CD4-positive, alpha-beta memory T cell (primary cell): ENCODE data around the gene ZNF607. TPM values are rescaled to one million over a fixed set of nuclear protein-coding genes. Genes with fewer than 3 reads are reported as not detected.
"Not testable (repeated sequence)": the region's sequence is repeated elsewhere in the genome, so short reads cannot be mapped to it uniquely, and the experiment has no call there.

Experiments used
- CTCF ChIA-PET: fragments of 350-600 bp; sonication (Branson Sonifier 250); formaldehyde crosslinking; loops from one replicate; lab custom pipeline; 2021; ENCODE audit warnings: inconsistent platforms; ENCODE audit not compliant: partially characterized antibody; lab: Charles Lee
- POLR2A ChIA-PET: fragments of 350-600 bp; sonication (Branson Sonifier 250); formaldehyde crosslinking; loops from one replicate; lab custom pipeline; 2021; ENCODE audit not compliant: partially characterized antibody; lab: Charles Lee
- DNase-seq, 5 donors: peaks; one replicate each; pipeline versions ENCODE4 v3.0.0 to v3.0.0-alpha.2; 2020 to 2022; ENCODE audit warnings: mixed read lengths in 1 of 5
- H3K27ac ChIP-seq: one replicate; pipeline ENCODE4 v1.7.0; 2013; ENCODE audit warnings: low read depth, low read length
- H3K27me3 ChIP-seq: 2 replicates; pipeline ENCODE4 v1.7.0; 2013; ENCODE audit warnings: mild to moderate bottlenecking, low read length, moderate library complexity; ENCODE audit not compliant: insufficient read depth
- H3K36me3 ChIP-seq: 2 replicates; pipeline ENCODE4 v1.7.0; 2013; ENCODE audit warnings: mild to moderate bottlenecking, low read length, moderate library complexity; ENCODE audit not compliant: insufficient read depth
- H3K4me1 ChIP-seq: 2 replicates; pipeline ENCODE4 v1.7.0; 2013; ENCODE audit warnings: mild to moderate bottlenecking, low read length, moderate library complexity; ENCODE audit not compliant: insufficient read depth
- H3K4me3 ChIP-seq, 2 donors: one replicate each; pipeline ENCODE4 v1.7.0; 2013; ENCODE audit warnings: low read length in 2 of 2, mild to moderate bottlenecking in 1 of 2
- H3K9me3 ChIP-seq, 2 donors: one replicate each; pipeline ENCODE4 v1.7.0; 2013; ENCODE audit warnings: low read length in 2 of 2, control low read depth in 1 of 2; ENCODE audit not compliant: control insufficient read depth in 1 of 2
- H3K27ac Mint-ChIP-seq, 7 donors: one replicate each; pipeline ENCODE4 v1.8.0; 2020 to 2021; ENCODE audit warnings: mixed read lengths in 7 of 7, mild to moderate bottlenecking in 6 of 7, inconsistent platforms in 3 of 7, moderate library complexity in 3 of 7
- H3K27me3 Mint-ChIP-seq, 2 donors: one replicate each; pipeline ENCODE4 v1.8.0; 2020 to 2021; ENCODE audit warnings: mixed read lengths in 2 of 2
- H3K36me3 Mint-ChIP-seq, 2 donors: one replicate each; pipeline ENCODE4 v1.8.0; 2020 to 2021; ENCODE audit warnings: mixed read lengths in 2 of 2, inconsistent platforms in 1 of 2, mild to moderate bottlenecking in 1 of 2
- H3K4me1 Mint-ChIP-seq, 4 donors: one replicate each; pipeline ENCODE4 v1.8.0; 2020 to 2021; ENCODE audit warnings: mixed read lengths in 4 of 4, mild to moderate bottlenecking in 1 of 4
- H3K4me3 Mint-ChIP-seq, 8 donors: one replicate each; pipeline ENCODE4 v1.8.0; 2020 to 2021; ENCODE audit warnings: mixed read lengths in 8 of 8, mild to moderate bottlenecking in 7 of 8, moderate library complexity in 6 of 8, inconsistent platforms in 3 of 8
- H3K9me3 Mint-ChIP-seq, 8 donors: one replicate each; pipeline ENCODE4 v1.8.0; 2020 to 2021; ENCODE audit warnings: mixed read lengths in 8 of 8, mild to moderate bottlenecking in 5 of 8, inconsistent platforms in 3 of 8, moderate library complexity in 1 of 8
- intact Hi-C: fragments of 100-400 bp; cut with micrococcal nuclease; formaldehyde crosslinking; loops from one replicate; pipeline ENCODE4 v1.15.1; 2023
- polyA plus RNA-seq, 2 donors: library from polyadenylated mRNA; unstranded; fragments of 300-500 nt; fragmentation: Illumina TruSeq; gene quantifications; one replicate each; pipeline ENCODE4 v1.2.3, GENCODE V29; 2021
- total RNA-seq, 2 experiments: library from RNA; stranded (reverse); gene quantifications; one replicate each; pipeline ENCODE4 v1.2.3, GENCODE V29; 2021

ZNF607 gene
- 10 to 100 TPM; 11.8 to 13.0 TPM for total RNA-seq
- polyA plus RNA-seq, result 1 to 10 TPM; 5.4 to 7.6 TPM

- Mint-ChIP-seq H3K27ac (peak within 1 kb of the TSS; percentile 31 to 97 (median 95)), H3K36me3 (peaks cover 8 to 20% of the 10 kb centered on the region in 2 donors), H3K4me3 (peak within 1 kb of the TSS; percentile 89 to 94 (median 92)), H3K27me3 (no peaks in the 10 kb centered on the region), H3K9me3 (peaks cover 0 to 20% (median 5%) of the 10 kb centered on the region in 8 donors), H3K4me1 (peaks cover 7 to 19% (median 12%) of the 10 kb centered on the region in 4 donors)
- Histone ChIP-seq H3K36me3 (no peaks in the 10 kb centered on the region), H3K27ac (peak within 1 kb of the TSS; percentile 59), H3K9me3 (no peaks in the 10 kb centered on the region), H3K4me3 (peak within 1 kb of the TSS; percentile 48 to 94), H3K27me3 (no peaks in the 10 kb centered on the region), H3K4me1 (peaks cover 19% of the 10 kb centered on the region)
- ChIA-PET POLR2A (interaction anchor here (1.1 to 1.9 kb wide), 5 partner anchors 27 to 252 kb away, joined by 3 to 10 read pairs (median 6); partner anchors contain the start of genes ZNF540, ZNF569, ZNF571 and ZNF573), CTCF (interaction anchor here (0.6 to 0.9 kb wide), 2 partner anchors 27 to 60 kb away, joined by 3 read pairs; partner anchors contain the start of gene ZNF573)
- intact Hi-C loops, result loop anchor here (1.0 kb wide), 1 partner anchor 64 kb away; the partner anchor contains the start of gene ZFP30
- peak; percentile 73 to 79 (median 78) for DNase-seq
Measured at GRCh38 chr19:37719111-37719926, at the start of gene ZNF607. TSS of gene ZNF607 (minus strand) at chr19:37719761. CDS start at chr19:37711618, 8,143 bp downstream.

GRCh38 chr19:37763488-37763887 lies 43.9 kb upstream of the ZNF607 start:
- ChIA-PET CTCF (no interaction called here), POLR2A (no interaction called here)
- Histone ChIP-seq H3K4me1 (no peaks in the 10 kb centered on the region), H3K36me3 (peaks cover 12% of the 10 kb centered on the region), H3K4me3 (no peak overlapping the region), H3K27ac (no peak overlapping the region), H3K27me3 (no peaks in the 10 kb centered on the region), H3K9me3 (no peaks in the 10 kb centered on the region)
- H3K27ac Mint-ChIP-seq, result no peak overlapping the region
- DNase-seq, result no peak
- peaks cover 0 to 12% (median 6%) of the 10 kb centered on the region in 8 donors for H3K9me3 Mint-ChIP-seq
- H3K27me3 Mint-ChIP-seq, result no peaks in the 10 kb centered on the region
- no peak overlapping the region for H3K4me3 Mint-ChIP-seq
- intact Hi-C loops, result no loop called here
- H3K36me3 Mint-ChIP-seq, result peaks cover 52 to 67% of the 10 kb centered on the region in 2 donors
- H3K4me1 Mint-ChIP-seq, result peaks cover 0 to 1% (median 0%) of the 10 kb centered on the region in 4 donors

- H3K4me3 Mint-ChIP-seq, H3K27ac ChIP-seq, H3K36me3 ChIP-seq, H3K4me3 ChIP-seq, H3K27ac Mint-ChIP-seq, intact Hi-C loops, DNase-seq, H3K4me1 Mint-ChIP-seq, POLR2A ChIA-PET, CTCF ChIA-PET, H3K9me3 ChIP-seq, H3K27me3 ChIP-seq, H3K4me1 ChIP-seq, H3K27me3 Mint-ChIP-seq: not testable (repeated sequence)
- Mint-ChIP-seq H3K36me3 (peaks cover 55 to 65% of the 10 kb centered on the region in 2 donors), H3K9me3 (peaks cover 2 to 37% (median 10%) of the 10 kb centered on the region in 8 donors)
Measured at GRCh38 chr19:37757683-37758082, 38.1 kb upstream of the ZNF607 start.

- H3K27me3 Mint-ChIP-seq, result no peaks in the 10 kb centered on the region
- intact Hi-C loops, result no loop called here
- peaks cover 5 to 95% (median 86%) of the 10 kb centered on the region in 8 donors for H3K9me3 Mint-ChIP-seq
- Histone ChIP-seq H3K4me3 (no peak overlapping the region), H3K9me3 (peaks cover 5 to 50% of the 10 kb centered on the region in 2 donors), H3K36me3 (peaks cover 13% of the 10 kb centered on the region), H3K4me1 (no peaks in the 10 kb centered on the region), H3K27ac (no peak overlapping the region), H3K27me3 (no peaks in the 10 kb centered on the region)
- no peak overlapping the region for H3K27ac Mint-ChIP-seq
- H3K36me3 Mint-ChIP-seq, result peaks cover 76 to 82% of the 10 kb centered on the region in 2 donors
- ChIA-PET POLR2A (no interaction called here), CTCF (no interaction called here)
- no peaks in the 10 kb centered on the region for H3K4me1 Mint-ChIP-seq
- no peak overlapping the region for H3K4me3 Mint-ChIP-seq
- DNase-seq, result no peak
Measured at GRCh38 chr19:37738371-37738770, 18.8 kb upstream of the ZNF607 start.

GRCh38 chr19:37725181-37725580 lies 5.6 kb upstream of the ZNF607 start:
- intact Hi-C loops, result no loop called here
- no peaks in the 10 kb centered on the region for H3K27me3 ChIP-seq
- no peak overlapping the region for H3K4me3 ChIP-seq
- no peak for DNase-seq
- H3K4me1 Mint-ChIP-seq, result no peaks in the 10 kb centered on the region
- H3K9me3 ChIP-seq, result no peaks in the 10 kb centered on the region
- no peaks in the 10 kb centered on the region for H3K27me3 Mint-ChIP-seq
- no peak overlapping the region for H3K4me3 Mint-ChIP-seq
- H3K36me3 Mint-ChIP-seq, result peaks cover 0 to 7% of the 10 kb centered on the region in 2 donors
- CTCF ChIA-PET, result no interaction called here
- H3K27ac Mint-ChIP-seq, result no peak overlapping the region
- POLR2A ChIA-PET, result no interaction called here
- peaks cover 0 to 33% (median 9%) of the 10 kb centered on the region in 8 donors for H3K9me3 Mint-ChIP-seq
- no peaks in the 10 kb centered on the region for H3K36me3 ChIP-seq
- H3K27ac ChIP-seq, result no peak overlapping the region
- H3K4me1 ChIP-seq, result peaks cover under 1% of the 10 kb centered on the region

- ChIA-PET CTCF (interaction anchor here (0.6 to 0.9 kb wide), 2 partner anchors 28 to 59 kb away, joined by 3 read pairs; partner anchors contain the start of gene ZNF573), POLR2A (interaction anchor here (1.1 to 1.9 kb wide), 5 partner anchors 28 to 252 kb away, joined by 3 to 10 read pairs (median 6); partner anchors contain the start of genes ZNF540, ZNF569, ZNF571 and ZNF573)
- H3K9me3 Mint-ChIP-seq, result peaks cover 0 to 23% (median 4%) of the 10 kb centered on the region in 8 donors
- H3K27ac ChIP-seq, result peak overlapping the region; percentile 59
- no peaks in the 10 kb centered on the region for H3K9me3 ChIP-seq
- peak overlapping the region; percentile 48 to 94 for H3K4me3 ChIP-seq
- no peaks in the 10 kb centered on the region for H3K27me3 ChIP-seq
- H3K4me1 Mint-ChIP-seq, result peaks cover 7 to 19% (median 12%) of the 10 kb centered on the region in 4 donors
- intact Hi-C loops, result loop anchor here (1.0 kb wide), 1 partner anchor 65 kb away; the partner anchor contains the start of gene ZFP30
- H3K4me3 Mint-ChIP-seq, result peak overlapping the region; percentile 89 to 94 (median 92)
- H3K27ac Mint-ChIP-seq, result peak overlapping the region; percentile 31 to 97 (median 92)
- no peak for DNase-seq
- peaks cover 8 to 20% of the 10 kb centered on the region in 2 donors for H3K36me3 Mint-ChIP-seq
- peaks cover 19% of the 10 kb centered on the region for H3K4me1 ChIP-seq
- H3K27me3 Mint-ChIP-seq, result no peaks in the 10 kb centered on the region
- H3K36me3 ChIP-seq, result no peaks in the 10 kb centered on the region
Measured at GRCh38 chr19:37719927-37720265, 335 bp upstream of the ZNF607 start.

GRCh38 chr19:37718304-37718703 lies 1.3 kb downstream of the ZNF607 start:
- H3K4me3 Mint-ChIP-seq, result peak overlapping the region in 6 of 8 donors; percentile 89 to 94 (median 93)
- peak overlapping the region in 6 of 7 donors; percentile 31 to 97 (median 95) for H3K27ac Mint-ChIP-seq
- H3K4me1 ChIP-seq, result peaks cover 19% of the 10 kb centered on the region
- H3K36me3 Mint-ChIP-seq, result peaks cover 12 to 20% of the 10 kb centered on the region in 2 donors
- H3K27me3 Mint-ChIP-seq, result no peaks in the 10 kb centered on the region
- H3K27me3 ChIP-seq, result no peaks in the 10 kb centered on the region
- peaks cover 7 to 19% (median 12%) of the 10 kb centered on the region in 4 donors for H3K4me1 Mint-ChIP-seq
- intact Hi-C loops, result no loop called here
- no peak for DNase-seq
- CTCF ChIA-PET, result no interaction called here
- no peak overlapping the region for H3K27ac ChIP-seq
- H3K9me3 Mint-ChIP-seq, result peaks cover 0 to 24% (median 3%) of the 10 kb centered on the region in 8 donors
- H3K36me3 ChIP-seq, result no peaks in the 10 kb centered on the region
- POLR2A ChIA-PET, result interaction anchor here (1.9 kb wide), 2 partner anchors 28 to 123 kb away, joined by 4 to 10 read pairs; partner anchors contain the start of genes ZNF540 and ZNF571
- no peaks in the 10 kb centered on the region for H3K9me3 ChIP-seq
- H3K4me3 ChIP-seq, result peak overlapping the region in 1 of 2 donors; percentile 94
